GM19193 (cell line): ENCODE data around the gene PCED1A.

ENCODE experiments used
- POLR2A ChIP-seq: IDR thresholded peaks from 4 replicates; pipeline ENCODE4 v1.6.1; 2011; ENCODE audit not compliant: insufficient read depth, insufficient read length; ENCODE audit errors: extremely low read depth

The PCED1A gene

DNA sequence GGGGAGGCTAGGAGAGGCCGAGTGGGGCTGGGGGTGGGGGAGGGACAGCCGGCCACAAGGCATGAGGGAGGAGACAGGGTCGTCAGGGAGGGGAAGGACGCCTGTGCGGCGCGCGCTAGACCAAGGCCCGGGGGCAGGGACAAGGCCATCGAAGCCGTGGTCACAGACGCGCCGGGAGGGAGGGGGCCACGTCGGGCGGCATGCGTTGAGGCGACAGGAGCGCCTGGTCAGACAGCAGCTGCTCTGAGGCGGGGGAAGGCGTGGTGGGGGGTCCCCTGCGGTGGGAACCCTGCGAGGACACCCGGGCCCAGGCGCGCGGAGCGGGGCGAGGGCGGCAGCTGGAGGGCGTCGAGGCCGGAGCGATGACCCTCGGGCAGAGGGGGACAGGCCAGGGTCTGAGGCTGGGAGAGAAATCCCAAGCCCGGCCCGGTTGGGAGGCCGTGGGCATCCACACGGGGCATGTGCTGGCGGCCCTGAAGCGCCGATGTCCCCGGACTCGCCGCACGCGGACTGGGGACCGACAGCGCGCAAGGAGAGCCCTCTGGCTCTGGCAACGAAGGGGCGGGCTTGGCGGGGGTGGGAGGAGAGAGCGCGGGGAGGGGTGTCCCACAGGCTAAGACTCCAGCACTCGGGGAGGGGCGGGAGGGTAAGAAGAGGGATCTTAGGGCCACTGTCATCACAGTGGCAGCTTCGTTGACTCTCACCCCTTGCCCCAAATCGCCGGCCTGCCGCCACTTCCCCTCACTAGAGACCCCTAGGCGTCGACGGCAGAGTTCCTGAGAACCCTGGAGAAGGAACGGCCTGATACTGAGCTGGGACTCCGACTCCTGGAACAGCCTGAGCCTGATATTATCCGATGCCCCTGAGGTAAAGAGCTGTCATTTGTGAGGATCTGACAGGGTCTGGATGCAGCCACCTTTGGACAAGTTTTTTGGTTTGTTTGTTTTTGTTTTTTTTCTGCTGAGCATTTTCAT, 19.3 kb downstream of the PCED1A start:
- TF ChIP-seq POLR2A: no peak

DNA sequence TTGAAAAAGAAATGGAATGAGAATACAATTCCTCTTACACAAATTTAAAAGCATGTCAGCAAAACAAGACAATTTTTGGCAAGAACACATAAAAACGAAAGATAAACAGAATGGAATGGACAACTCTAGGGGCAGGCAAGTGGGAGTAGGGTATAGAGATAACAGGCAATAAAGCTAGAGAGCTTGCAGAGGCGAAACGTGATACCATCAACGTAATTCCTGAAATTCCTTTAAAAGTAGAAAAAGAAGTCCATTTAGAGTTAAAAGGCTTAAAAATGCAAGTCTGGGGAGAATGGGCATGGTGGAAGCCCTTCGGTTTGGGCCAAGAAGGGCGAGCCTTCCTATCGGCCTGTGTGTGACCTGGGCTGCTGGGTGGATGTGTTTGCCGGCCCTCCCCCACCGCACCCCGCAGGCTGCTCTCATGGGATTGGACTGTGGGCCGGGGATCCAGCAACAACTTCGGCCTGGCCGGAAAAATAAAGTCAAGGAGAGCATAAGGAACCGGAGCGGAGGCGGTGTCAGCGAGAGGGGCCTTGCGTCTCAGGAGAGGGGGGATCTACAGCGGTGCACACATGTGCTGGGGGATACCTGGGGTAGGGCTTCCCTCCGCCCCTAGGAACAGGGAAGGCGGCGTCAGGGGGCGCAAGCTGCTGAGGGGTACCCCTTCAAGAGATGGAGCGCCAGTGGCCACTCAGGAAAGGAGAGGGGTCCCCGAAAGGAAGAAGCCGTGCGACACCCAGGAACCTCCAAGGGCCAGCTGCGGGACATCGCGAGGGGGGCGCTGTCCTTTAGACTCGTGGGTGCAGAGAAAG, 20.2 kb downstream of the PCED1A start:
- TF ChIP-seq POLR2A: no peak

DNA sequence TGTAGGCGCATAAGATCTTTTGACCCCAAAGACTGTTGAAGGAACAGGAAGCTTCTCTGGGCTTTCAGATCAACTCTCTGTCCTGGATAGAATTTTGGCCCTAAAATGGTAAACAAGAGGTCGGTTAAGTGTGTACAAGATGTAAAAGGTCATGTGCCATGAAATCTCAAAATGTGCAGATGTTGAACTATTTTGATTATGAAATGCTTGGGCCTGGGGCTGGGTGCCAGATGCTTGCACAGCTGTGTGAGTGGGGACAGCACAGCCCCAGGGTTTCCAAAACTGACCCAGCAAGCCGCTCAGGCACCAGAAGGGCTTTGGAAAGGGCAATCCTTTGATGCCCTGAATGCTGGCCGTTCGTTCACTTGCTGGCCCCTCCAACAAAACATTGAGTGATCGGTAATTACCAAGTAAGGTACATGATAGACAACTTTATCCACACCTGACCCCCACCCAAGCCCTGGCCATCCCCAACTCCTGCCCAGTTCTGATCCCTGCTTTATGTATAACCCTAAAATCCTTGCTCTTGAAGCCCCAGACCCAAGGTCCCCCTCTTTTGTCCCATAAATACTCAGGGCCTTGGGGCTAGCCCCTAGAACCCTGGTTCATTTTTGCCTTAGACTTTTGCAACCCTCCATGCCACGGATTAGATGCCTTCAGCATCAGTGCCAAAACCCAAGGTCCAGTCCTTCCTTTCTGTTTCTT, 22.4 kb downstream of the PCED1A start:
- TF ChIP-seq POLR2A: no peak

DNA sequence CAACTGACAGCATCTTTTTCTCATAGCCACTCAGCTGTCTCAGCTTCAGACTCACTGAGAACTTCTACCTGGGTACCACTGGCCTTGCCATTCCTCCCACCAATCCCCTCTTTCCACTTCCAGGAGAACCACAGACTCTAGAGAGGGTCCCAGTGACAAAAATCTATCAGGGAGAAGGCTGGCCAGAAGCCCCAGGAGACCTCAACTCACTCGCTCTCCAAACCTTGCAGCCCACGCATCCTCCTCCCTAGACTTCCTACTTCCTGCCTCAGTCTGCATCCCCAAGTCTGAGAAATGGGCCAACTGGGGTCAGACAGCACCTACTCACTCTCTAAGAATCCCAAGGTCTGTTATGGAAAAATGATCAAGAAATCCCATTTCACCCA, 23.1 kb downstream of the PCED1A start:
- no peak for TF ChIP-seq POLR2A

DNA sequence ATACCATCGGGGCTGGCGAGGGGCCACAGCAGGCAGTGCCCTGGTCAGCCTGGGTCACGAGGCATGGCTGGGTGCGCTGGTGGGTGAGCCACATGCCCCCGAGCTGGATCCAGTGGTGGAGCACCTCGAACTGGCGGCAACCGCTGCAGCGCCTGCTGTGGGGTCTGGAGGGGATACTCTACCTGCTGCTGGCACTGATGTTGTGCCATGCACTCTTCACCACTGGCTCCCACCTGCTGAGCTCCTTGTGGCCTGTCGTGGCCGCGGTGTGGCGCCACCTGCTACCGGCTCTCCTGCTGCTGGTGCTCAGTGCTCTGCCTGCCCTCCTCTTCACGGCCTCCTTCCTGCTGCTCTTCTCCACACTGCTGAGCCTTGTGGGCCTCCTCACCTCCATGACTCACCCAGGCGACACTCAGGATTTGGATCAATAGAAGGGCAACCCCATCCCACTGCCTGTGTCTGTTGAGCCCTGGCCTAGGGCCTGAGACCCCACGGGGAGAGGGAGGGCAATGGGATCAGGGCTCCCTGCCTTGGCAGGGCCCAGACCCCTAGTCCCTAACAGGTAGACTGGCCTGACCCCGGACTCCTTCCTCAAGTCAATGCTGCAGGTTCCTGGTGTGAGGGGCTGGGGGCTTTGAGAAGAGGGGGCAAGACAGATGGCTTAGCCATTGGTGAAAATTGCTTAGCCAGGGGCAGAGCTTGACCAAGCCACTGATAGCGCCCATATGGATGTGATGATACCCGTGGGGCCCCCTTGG, 23.7 kb downstream of the PCED1A start:
- TF ChIP-seq POLR2A: no peak

DNA sequence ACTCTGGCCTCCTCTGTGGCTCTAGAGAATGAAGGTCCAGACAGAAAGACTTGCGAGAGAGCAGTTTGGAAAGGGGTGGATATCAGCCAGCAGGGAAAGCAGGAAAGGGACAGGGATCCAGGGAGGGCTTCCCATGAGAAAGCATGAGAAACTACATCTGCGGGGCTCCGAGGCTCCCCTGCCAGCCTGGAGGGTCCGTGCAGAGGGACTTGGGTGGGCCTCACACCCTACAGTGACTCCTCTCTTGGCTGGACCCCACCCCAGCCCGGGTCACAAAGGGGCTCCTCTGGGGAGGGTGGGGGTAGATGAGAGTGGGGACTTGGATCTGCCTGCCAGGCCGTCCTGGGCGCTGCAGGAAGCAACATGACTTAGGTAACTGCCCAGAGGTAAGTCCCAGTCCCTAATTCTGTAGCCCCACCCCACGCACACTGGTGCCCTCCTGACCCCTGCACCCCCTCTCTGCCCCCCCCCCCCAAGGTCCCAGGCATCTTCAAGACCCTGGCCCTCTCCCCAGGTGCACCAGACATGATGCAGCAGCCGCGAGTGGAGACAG, 24.3 kb downstream of the PCED1A start, which contains the start of gene TMEM239:
TSS of gene TMEM239 (plus strand) at position 335 of the 553 bp plus-strand sequence. CDS start at position 526, 191 bp downstream.
- no peak for TF ChIP-seq POLR2A

DNA sequence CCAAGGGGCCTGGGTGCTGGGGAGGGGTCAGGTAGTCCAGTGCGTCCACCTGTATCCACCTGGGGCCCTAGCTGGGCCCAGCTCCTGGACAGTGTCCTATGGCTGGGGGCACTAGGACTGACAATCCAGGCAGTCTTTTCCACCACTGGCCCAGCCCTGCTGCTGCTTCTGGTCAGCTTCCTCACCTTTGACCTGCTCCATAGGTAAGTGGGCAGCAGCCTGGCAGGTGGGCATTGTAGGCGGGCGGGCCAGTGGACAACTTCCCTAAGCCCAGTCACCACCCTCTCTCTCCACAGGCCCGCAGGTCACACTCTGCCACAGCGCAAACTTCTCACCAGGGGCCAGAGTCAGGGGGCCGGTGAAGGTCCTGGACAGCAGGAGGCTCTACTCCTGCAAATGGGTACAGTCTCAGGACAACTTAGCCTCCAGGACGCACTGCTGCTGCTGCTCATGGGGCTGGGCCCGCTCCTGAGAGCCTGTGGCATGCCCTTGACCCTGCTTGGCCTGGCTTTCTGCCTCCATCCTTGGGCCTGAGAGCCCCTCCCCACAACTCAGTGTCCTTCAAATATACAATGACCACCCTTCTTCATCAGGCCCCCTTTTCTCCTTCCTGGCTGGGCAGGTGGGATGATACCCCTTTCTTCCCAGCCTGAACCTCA, 25.1 kb downstream of the PCED1A start:
- TF ChIP-seq POLR2A: no peak

DNA sequence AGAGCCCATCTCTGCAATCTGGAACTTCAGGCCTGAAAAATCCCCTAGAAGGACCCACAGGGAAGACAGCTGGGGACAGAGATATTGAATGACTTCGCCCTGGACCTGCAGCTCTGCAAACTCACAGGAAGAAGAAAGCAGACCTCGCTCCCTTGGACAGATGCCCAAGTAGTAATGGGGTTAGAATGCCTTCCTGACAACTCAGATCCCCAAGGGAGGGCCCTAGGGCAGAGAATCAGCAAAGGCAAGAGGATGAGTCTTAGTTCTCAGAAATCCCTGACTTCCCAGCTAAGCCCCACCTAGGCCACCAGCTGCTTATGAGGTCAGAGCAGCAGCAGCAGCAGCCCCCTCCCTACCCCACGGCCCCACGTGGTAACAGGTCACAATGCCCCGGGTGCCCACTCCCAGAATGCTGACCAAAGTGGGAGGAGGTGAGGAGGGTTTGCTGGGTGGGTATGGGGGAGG, 25.8 kb downstream of the PCED1A start, which contains the start of gene C20orf141:
TSS of gene C20orf141 (plus strand) at position 401 of the 465 bp plus-strand sequence. CDS start 198 bp downstream, outside the sequence.
- TF ChIP-seq POLR2A: no peak

DNA sequence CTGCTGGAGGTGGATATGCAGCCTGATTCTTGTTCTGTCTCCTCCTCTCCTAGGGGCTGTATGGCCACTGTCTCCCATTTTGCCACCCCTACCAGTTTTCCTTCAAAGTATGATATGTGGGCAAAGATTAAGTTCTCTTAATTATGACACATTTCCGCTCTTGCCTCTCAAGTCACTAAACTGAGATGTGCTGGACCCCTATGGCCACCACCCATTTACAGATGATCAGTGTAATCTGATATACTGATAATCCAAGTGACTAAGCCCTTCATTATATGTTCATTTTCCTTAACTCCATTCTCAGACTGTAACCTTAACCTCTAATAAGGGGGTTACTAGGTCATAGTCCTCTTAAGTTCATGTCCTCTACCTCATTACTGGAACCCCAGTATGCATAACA, 26.4 kb downstream of the PCED1A start:
- TF ChIP-seq POLR2A: no peak

DNA sequence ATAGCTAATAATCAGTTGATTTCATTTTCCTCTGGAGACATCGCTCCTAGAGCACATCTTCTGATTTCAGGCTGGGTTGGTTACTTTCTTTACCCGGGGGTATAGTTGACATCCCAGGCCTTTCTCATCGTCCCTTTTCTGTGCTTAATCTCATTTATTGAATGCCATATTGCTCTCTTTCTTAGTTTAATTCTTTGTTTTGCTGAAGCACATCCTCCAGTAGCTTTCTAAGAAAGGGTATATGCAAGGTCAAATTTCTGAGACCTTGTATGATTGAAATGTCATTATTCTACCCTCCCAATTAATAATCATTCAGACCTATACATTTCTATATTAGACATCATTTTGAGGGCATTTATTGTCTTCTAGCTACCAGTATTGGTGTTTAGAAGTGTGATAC, 28.3 kb downstream of the PCED1A start:
- TF ChIP-seq POLR2A: no peak

DNA sequence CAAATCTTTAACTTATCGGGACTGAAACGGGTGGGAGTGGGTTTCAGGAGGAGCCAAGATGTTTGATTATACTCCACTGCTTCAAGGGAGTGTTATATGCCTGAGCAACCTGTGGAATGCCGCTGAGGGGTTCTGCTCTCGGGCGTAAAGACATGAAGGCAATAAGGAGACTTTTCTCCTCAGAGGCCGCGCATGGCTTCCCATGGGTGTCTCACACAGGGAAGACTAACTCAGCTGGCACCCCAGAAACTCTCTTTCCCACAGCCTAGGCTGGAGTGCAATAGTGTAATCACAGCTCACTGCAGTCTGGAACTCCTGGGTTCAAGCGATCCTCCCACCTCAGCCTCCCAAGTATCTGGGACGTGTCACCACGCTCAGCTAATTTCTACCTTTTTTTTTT, 30.8 kb downstream of the PCED1A start:
- no peak for TF ChIP-seq POLR2A

DNA sequence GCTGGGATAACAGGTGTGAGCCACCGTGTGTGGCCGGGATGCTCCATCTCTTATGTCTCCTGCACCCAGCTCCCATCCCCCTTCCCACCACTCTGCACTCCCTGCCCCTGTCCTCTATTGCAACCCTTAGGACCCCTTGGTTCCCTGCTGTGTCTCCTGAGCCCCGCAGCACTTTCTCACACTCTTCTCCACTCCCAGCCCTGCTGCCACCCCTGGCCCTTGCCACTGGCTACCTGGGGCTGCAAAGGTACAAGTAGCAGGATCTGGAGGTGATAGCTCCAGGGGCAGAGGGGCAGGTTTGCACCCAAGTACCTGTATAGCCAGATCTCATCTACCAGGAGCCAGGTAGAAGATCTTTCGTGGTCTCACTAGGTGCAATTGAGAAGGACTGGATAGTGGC, 33.4 kb downstream of the PCED1A start:
- TF ChIP-seq POLR2A: no peak

DNA sequence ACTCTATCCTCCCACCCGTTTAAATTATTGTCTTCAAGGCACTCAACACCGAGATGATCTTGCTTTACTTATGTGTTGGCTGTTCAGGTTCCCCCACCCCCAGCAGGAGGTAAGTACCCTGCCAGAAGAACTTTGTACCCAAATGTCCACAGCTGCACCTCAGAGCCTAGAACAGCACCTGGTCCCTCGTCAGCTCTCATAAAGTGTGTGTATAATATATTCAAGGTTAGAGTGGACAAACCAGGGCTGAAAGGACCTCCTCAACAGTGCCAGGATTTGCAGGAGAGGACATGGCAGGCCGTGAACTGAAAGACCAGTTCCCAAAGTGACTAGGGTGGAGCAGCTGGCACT, 34.1 kb downstream of the PCED1A start:
- TF ChIP-seq POLR2A: no peak
